Muscle of leg (tissue), 11 donors: Measurements from ENCODE around the gene MFN2. TPM values are rescaled to one million over a fixed set of nuclear protein-coding genes. Genes with fewer than 3 reads are reported as not detected.
"Not testable (repeated sequence)": the region's sequence is repeated elsewhere in the genome, so short reads cannot be mapped to it uniquely, and the experiment has no call there.

Source experiments
- DNase-seq: peaks from one replicate; pipeline ENCODE4 v3.0.0; 2013
- H3K27ac ChIP-seq: one replicate; pipeline ENCODE4 v1.5.1; 2013; ENCODE audit warnings: mild to moderate bottlenecking, low read length, control low read depth
- H3K27me3 ChIP-seq: one replicate; pipeline ENCODE4 v1.6.1; 2013; ENCODE audit warnings: low read length; ENCODE audit not compliant: control insufficient read depth, insufficient read depth
- H3K36me3 ChIP-seq: one replicate; pipeline ENCODE4 v1.6.1; 2013; ENCODE audit warnings: low read length; ENCODE audit not compliant: control insufficient read depth, insufficient read depth
- H3K4me1 ChIP-seq: one replicate; pipeline ENCODE4 v1.6.1; 2013; ENCODE audit warnings: low read length; ENCODE audit not compliant: control insufficient read depth, insufficient read depth
- H3K4me3 ChIP-seq: one replicate; pipeline ENCODE4 v1.5.1; 2013; ENCODE audit warnings: low read length, control low read depth
- H3K9me3 ChIP-seq: replicated peaks from 2 replicates; pipeline ENCODE4 v1.6.1; 2013; ENCODE audit warnings: low read depth, low read length; ENCODE audit not compliant: control insufficient read depth
- WGBS: methylation state at CpG from one replicate; pipeline ENCODE4 v1.1.5; 2013; ENCODE audit warnings: missing lambda C conversion rate; ENCODE audit not compliant: insufficient coverage; 5-methylcytosine and 5-hydroxymethylcytosine counted together
- polyA plus RNA-seq, 8 donors: library from polyadenylated mRNA; unstranded; fragments of 120-200 nt; gene quantifications; one replicate each; pipeline versions ENCODE4 v1.2.1 to v1.2.3, GENCODE V29; 2013; ENCODE audit warnings: inconsistent platforms in 1 of 8, low replicate concordance in 1 of 8; ENCODE audit not compliant: insufficient read length in 8 of 8, insufficient read depth in 1 of 8
- total RNA-seq: library from RNA; stranded (reverse); fragments of 120-200 nt; gene quantifications from one replicate; pipeline ENCODE4 v1.2.4, GENCODE V29; 2013

The MFN2 gene
- total and polyA plus RNA-seq, 9 donors, result 51.9 to 73.4 (median 58.2) TPM

GRCh38 chr1:12033441-12033840 is 53.2 kb downstream of the MFN2 start:
- H3K4me3 ChIP-seq, H3K27ac ChIP-seq, H3K9me3 ChIP-seq, DNase-seq, H3K27me3 ChIP-seq: not testable (repeated sequence)
- WGBS, result 60% methylated on average over 1 of the region's 5 CpGs
- peaks cover 11% of the 10 kb centered on the region for H3K4me1 ChIP-seq
- H3K36me3 ChIP-seq, result peaks cover 24% of the 10 kb centered on the region

- Histone ChIP-seq H3K4me1 (peaks cover 11% of the 10 kb centered on the region), H3K4me3 (no peak overlapping the region), H3K9me3 (no peaks in the 10 kb centered on the region), H3K36me3 (peaks cover 15% of the 10 kb centered on the region), H3K27ac (peak overlapping the region; percentile 15), H3K27me3 (no peaks in the 10 kb centered on the region)
- DNase-seq, result peak; percentile 86
- WGBS, result 46% methylated on average over 6 of the region's 7 CpGs
Measured at GRCh38 chr1:12034381-12034801, 54.1 kb downstream of the MFN2 start.

- Histone ChIP-seq H3K27ac (no peak overlapping the region), H3K4me1 (peaks cover 11% of the 10 kb centered on the region), H3K27me3 (no peaks in the 10 kb centered on the region), H3K36me3 (peaks cover 6% of the 10 kb centered on the region), H3K4me3 (no peak overlapping the region), H3K9me3 (no peaks in the 10 kb centered on the region)
- WGBS, result 43% methylated on average over 1 of the region's 4 CpGs
- no peak for DNase-seq
Measured at GRCh38 chr1:12035312-12035711, 55.1 kb downstream of the MFN2 start.

GRCh38 chr1:12037486-12038355 is 57.5 kb downstream of the MFN2 start:
- Histone ChIP-seq H3K4me3 (no peak overlapping the region), H3K27me3 (no peaks in the 10 kb centered on the region), H3K36me3 (no peaks in the 10 kb centered on the region), H3K4me1 (peaks cover 11% of the 10 kb centered on the region), H3K9me3 (no peaks in the 10 kb centered on the region), H3K27ac (no peak overlapping the region)
- 68% methylated on average over 14 of the region's 18 CpGs for WGBS
- DNase-seq, result no peak

GRCh38 chr1:12038356-12039163 is 58.3 kb downstream of the MFN2 start:
- Histone ChIP-seq H3K4me1 (peaks cover 11% of the 10 kb centered on the region), H3K27me3 (no peaks in the 10 kb centered on the region), H3K27ac (no peak overlapping the region), H3K36me3 (no peaks in the 10 kb centered on the region), H3K9me3 (no peaks in the 10 kb centered on the region), H3K4me3 (no peak overlapping the region)
- DNase-seq, result no peak
- WGBS, result 85% methylated on average over 10 of the region's 17 CpGs

- no peak overlapping the region for H3K4me3 ChIP-seq
- H3K9me3 ChIP-seq, result no peaks in the 10 kb centered on the region
- DNase-seq, result no peak
- H3K36me3 ChIP-seq, result no peaks in the 10 kb centered on the region
- H3K4me1 ChIP-seq, result peaks cover 9% of the 10 kb centered on the region
- H3K27me3 ChIP-seq, result no peaks in the 10 kb centered on the region
- WGBS, result no CpG with 5 or more reads among the region's 2 CpGs
- no peak overlapping the region for H3K27ac ChIP-seq
Measured at GRCh38 chr1:12039164-12039525, 58.9 kb downstream of the MFN2 start.

- H3K27ac ChIP-seq, result not testable (repeated sequence)
Measured at GRCh38 chr1:12039824-12040456, 59.7 kb downstream of the MFN2 start.

GRCh38 chr1:12040457-12041051 is 60.3 kb downstream of the MFN2 start:
- 13% methylated on average over 3 of the region's 6 CpGs for WGBS
- peak; percentile 91 for DNase-seq
- no peaks in the 10 kb centered on the region for H3K27me3 ChIP-seq
- H3K27ac ChIP-seq, result no peak overlapping the region
- H3K9me3 ChIP-seq, result no peaks in the 10 kb centered on the region
- H3K36me3 ChIP-seq, result no peaks in the 10 kb centered on the region
- no peak overlapping the region for H3K4me3 ChIP-seq
- H3K4me1 ChIP-seq, result peaks cover 5% of the 10 kb centered on the region

More at GRCh38 chr1:12039824-12040456, 59.7 kb downstream of the MFN2 start:
- not testable (repeated sequence) for H3K9me3 ChIP-seq, H3K27me3 ChIP-seq, H3K4me3 ChIP-seq, H3K36me3 ChIP-seq, DNase-seq, H3K4me1 ChIP-seq
- 76% methylated on average over 7 of the region's 13 CpGs for WGBS

- DNase-seq, result peak; percentile 38
- 66% methylated on average over 10 of the region's 15 CpGs for WGBS
- H3K36me3 ChIP-seq, H3K4me1 ChIP-seq, H3K4me3 ChIP-seq, H3K27ac ChIP-seq, H3K9me3 ChIP-seq, H3K27me3 ChIP-seq: not testable (repeated sequence)
Measured at GRCh38 chr1:12044187-12044877, 64.1 kb downstream of the MFN2 start.
